Activated naive CD4-positive, alpha-beta T cell treated with anti-CD3 and anti-CD28 coated beads, Interleukin-2, amount 50 U/mL, for 16 hours (primary cell): ENCODE results near the gene SLC4A1.

ENCODE experiments used
- DNase-seq: peaks from one replicate; pipeline ENCODE4 v3.0.0-alpha.2; 2020

SLC4A1 gene

DNA sequence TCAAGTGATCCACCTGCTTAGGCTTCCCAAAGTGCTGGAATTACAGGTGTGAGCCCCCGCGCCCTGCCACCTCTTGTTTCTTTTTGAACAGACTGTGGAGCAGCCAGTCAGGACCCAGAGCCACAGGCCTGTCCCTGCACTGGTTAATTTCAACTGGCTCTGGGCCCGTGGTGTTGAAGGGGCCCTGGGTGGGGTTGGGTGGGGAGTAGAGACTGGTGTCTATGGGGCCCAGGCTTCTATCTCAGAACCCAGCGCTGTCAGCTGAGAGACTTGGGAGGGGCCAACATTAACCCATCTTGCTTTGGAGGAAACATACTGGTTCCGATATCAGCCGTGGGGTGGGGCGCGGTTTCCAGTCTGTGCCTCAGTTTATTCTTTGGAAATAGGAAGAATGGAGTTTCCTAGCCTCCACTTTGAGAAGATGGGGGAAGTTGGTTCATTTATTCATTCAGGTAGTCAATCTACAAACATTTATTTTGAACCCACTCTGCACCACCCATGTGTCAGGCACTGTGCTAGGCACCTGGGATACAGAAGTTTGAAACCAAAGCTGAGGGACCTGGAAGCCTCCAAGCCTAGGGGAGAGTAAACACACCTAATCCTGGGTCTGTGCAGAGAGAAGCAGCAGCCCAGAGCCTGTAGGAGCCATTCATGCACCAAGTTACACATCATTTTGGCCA lies 15.5 kb upstream of the SLC4A1 start:
- no peak for DNase-seq

DNA sequence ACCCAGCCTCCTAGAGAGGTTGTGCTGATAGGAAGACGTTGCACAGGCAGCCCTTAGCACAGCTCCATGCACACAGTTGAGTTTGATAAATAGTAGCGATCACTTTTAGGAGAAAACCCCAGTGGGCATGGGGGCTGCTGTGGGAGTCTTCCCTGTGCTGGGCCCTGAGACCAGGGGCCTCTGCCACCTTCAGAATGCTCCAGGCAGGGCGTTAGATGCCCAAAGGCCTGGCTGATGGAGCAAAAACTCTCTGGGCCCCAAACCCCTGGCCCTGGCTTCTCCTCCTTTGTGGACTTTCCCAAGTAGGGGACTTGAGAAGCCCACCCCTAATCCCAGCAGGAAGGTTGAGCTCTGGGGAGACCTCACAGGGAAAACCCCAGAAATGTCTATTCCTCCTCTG lies 14.3 kb upstream of the SLC4A1 start:
- DNase-seq = no peak

DNA sequence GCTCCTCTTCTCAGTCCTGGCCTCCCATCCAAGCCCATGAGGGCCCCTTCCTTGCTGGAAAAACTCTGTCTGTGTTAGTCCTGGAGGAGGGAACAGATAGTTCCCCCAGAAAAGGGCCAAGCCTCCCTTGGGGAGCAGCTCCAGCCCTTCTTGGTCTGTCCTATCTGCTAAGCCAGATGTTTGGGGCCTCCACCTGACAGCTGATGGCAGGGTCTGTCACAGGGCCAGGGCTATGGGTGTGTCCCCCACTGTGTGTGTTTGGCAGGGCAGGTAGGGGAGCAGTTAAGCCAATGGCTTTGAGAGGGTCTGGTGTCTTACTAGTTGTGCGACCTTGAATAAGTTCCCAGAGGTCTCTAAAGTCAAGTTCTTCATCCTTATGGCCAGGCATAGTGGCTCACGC lies 13.6 kb upstream of the SLC4A1 start:
- no peak for DNase-seq

DNA sequence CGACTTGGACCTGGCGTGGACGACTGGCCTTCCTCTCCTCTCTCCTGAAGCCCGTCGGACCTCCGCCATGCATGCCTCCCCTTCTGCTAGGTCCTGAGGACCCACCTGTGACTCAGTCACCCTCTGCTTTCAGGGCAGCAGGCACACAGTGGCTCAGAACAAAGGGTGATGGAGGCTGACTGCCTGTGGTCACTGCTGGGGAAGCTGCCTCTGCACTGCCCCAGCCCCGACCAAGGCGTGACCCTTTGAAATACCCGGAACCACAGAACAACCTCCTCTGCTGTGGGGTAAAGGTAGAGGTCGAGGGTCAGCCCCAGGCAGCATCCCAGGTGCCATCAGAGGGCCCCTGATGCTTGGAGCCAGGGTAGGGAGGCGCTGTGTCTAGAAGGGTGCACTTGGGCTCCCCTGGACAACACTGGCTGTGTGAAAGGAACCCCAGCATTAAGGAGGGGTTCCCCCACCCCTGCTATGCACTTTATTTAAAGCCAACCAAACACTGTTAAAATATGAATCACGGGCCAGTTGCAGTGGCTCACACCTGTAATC lies 12.5 kb upstream of the SLC4A1 start:
- DNase-seq = no peak

DNA sequence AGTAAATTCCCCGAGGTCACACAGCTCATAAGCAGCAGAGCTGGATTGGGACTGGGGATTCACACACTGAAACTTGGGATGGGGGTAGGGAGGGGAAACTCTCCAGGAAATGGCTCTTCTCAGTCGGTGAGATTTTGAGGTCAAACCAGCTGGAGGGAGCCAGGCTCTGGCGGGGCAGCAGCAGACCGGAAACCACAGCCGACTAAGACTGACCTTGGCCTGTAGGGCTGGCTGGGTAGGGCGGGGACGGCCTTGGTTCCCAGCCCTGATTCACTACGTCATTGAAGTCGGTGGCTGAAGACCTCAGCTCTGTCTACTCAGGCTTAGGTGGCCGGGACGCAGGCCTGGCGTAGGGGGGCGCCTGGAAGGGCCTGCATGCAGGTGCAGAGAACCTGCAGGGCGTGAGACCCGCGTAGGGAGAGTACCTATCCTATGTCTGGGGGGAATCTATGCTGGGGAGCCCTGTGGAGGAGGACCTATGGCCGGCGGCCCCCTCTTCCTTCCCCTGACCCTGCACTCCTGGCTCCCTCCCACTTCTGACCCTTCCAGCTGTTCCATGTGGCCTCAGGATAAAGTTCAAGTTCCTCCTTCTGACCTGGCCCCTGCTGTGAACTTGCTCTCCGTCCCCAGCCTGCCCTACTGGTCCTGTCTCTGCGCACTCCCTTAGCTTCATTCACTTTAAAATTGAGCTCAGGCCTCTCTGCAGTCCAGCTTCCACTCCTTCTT lies 11.9 kb upstream of the SLC4A1 start:
- no peak for DNase-seq

DNA sequence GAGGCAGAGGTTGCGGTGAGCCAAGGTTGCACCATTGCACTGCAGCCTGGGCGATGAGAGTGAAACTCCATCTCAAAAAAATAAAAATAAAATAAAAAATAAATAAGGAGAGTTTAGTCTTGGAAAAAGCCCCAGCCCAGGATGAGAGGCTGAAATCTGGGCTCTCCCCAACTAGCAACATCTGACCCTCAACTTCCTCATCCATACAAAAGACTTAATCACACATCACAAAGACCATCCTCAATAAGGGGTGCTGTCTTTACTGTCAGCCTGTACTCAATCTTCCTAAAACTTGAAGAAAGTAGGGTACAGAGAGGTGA lies 11.4 kb upstream of the SLC4A1 start:
- no peak for DNase-seq

DNA sequence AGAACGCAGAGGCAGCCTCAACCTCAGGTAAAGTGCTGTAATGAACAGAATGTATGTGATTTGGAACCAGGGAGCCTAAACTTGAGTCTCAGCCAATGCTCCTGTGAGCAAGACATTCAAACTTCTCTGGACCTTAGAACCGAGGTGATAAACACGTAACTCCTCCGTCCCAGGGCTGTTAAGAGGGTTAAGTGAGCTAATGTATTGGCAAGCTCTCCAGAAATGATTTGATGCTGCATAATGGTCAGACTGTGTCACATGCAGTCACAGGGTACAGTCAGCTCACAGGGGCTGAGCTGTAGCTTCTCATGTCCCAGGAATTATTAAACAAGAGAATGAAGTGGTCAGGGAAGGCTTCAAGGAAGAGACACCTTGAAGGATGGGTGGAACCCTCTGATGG lies 10.0 kb upstream of the SLC4A1 start:
- DNase-seq = no peak

DNA sequence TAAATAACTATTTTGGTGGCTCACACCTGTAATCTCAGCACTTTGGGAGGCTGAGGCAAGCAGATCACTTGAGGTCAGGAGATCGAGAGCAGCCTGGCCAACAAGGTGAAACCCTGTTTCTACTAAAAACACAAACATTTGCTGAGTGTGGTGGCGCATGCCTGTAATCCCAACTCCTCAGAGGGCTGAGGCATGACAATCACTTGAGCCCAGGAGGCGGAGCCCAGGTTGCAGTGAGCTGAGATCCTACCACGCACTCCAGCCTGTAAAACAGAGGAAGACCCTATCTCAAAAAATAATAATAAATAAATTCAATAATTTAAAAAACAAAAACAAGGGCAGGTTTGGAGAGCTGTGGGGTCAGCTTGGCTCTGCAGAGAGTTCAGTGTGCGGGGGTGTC lies 5.7 kb upstream of the SLC4A1 start:
- no peak for DNase-seq

DNA sequence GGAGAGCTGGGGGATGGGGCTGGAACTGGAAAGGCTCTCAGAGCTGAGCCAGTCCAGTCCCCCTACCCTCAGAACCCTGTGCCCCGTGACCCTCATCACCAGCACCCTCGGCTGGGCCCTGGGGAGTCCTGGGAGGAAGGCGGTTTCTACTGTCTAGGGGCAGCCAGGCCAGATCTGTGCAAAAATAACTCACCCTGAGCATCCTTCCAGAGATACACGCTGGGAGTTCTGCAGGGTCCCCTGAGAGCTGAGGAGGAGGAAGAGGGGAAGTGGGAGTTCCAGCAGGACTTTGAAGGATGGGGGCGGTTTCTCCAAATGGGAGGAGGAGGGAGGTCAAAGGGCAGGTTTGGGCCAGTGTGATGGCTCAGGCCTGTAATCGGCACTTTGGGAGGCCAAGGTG lies 5.0 kb upstream of the SLC4A1 start:
- DNase-seq = no peak

DNA sequence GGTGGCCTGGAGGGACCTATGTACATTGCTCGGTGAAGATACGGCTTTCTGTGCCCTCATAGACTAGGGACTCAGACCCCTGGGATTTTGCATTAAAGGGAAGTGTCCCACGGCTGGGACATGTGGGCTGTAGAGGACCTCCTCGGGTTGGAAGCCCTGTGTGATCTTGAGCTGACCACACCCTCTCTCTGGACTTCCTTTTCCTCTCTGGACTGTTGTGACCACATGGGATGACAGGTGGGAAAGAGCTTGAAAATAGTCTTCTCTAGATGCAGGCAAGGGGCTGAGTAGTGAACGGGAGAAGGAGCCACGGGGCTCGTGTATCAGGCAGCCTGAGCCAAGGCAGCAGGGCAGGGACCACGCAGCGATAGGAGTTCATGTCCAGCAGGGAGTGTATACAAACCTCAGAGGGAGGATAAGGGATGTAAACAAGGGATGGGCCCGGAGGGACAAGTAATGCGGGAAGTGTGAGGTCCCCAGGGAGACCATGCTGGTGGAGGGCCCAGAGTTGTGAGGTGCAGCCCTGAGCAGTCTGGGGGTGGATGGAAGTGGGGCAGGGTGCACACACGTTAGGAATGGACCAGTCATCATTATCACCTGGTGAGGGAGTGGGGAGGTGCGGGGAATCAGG lies 4.5 kb upstream of the SLC4A1 start:
- no peak for DNase-seq

DNA sequence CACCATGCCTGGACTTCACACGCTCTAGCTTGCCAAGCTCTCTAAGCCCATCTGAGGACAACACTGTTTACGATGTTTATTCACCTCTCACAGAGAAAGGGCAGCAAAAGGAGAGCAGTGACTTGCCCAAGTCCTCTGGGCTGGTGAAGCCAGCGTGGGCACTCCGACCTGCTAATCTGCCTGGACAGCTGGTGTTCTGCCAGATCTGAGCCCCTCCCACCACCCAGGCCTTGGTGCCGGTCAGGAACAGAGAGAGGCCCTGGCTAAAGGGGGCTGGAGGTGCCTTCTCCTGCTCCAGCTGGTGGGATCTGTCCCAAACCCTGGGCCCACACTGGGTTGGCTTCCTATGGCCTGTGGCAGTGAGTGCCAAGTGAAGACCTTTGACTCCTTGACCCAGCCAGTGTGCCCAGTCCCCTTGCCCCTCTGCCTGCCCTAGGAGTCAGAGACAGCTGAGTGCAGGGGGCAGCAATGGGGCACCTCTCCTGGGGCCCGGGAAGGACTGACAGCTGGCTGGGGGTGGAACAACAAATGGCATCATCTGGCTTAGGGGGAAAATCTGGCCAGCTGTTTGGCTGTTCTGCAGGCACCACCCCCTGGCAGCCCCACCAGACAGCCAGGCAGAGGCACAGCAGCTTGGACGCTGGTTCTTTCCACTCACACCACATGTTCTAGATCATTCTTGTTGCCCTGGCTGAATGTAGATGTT lies 1.8 kb upstream of the SLC4A1 start:
- no peak for DNase-seq

DNA sequence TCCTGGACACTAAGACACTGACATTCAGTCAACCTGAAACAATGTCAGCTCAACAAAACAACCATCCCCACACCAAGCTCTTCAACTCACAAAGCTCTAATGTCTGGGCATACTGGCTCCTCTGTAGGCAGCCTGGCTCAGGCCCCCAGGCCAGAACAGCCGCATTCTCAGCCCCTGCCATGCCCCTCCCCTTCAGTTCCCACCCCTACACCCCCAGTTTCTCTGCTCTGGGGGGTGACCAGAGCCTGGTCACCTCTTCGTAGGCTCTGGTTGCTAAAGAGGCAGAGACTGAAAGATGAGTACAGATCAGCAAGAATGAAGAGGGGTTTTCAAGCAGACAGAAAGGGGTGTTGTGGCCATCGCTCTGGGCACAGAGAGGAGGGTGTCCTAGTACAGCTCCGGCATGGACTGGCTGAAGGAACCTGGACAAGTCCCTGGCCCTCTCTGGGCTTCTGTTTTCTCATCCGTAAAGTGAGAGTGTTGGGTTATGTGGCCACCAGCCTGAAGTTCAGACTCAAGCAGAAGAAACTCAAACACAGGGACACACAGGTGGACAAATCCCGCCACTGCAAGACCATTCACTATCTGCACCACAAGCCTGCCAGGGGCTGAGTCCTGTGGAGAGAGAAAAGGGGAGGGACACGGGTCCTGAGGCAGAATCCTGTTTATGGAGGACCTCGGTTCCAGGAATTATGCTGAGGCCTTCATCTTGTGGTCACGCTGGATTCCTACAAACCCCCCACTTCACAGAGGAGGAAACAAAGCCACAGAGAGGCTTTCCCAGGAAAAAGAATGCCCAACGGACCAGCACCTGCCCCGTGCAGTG lies 987 bp upstream of the SLC4A1 start:
- DNase-seq = no peak

DNA sequence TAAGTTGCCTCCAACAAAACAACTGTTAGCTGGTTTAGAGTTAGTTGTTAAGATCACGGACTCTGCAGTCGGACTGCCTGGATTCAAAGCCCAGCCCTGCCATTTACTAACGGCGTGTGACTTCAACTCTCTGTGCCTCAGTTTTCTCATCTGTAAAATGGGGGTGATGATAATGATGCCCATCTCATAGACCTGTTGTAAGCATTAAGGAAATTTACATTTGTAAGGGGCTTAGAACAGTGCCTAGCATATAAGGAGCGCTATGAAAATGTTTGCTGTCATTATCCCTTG lies 825 bp downstream of the SLC4A1 start:
- DNase-seq = no peak

DNA sequence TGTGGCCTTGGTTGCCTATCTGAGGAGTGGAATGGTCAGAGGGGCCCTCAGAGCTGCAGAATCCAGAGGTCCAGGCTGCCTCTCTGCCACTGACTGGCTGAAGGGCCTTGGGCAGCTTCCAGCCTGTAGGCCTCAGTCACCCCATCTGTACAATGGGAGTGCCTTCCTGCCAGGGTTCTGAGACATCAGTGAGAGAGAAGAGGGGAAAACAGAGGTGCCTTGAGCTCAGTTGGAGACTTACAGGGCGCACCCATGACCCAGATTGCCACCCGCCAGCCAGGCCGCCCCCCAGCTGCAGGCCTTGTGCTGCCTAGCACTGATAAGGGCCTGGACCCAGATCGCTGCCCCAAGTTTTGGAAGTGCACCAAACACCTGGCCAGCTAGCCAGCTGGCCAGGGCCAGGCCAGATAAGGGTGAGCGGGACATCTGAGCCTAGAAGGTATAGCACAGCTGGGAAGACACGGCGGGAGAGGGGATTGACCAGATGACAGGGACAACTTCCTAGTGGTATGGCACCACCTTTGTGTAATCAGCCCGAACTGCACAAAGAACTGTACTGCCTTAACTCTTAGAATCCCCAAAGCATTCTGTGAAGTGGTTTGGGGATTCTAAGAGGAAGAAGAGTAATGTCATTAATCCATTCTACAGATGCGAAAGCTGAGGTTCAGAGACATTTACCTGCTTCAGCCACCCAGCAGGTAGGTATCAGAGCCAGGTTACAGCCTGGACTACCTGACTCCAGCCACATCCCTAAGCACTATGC lies 1.4 kb downstream of the SLC4A1 start:
- no peak for DNase-seq

DNA sequence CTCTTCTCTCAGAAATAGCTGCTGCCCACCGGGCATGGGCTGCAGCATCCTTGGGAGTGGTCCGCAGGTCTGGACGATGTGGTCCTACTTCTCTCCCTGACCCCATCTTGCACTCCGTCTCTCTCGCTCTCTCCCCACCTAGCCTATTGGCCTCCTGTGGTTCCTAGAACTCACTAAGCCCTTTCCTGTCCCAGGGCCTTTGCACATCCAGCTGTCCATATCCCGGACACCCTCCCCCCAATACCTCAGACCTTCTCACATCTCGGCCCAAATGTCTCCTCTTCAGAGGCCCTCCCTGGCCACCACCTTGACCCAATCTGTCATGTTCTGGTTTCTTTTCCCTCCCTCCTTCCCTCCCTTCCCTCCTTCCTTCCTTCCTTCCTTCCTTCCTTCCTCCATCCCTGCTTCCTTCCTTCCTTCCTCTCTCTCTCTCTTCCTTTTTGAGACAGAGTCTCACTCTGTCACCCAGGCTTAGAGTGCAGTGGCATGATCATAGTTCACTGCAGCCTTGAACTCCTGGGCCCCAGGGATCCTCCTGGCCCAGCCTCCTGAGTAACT lies 4.5 kb downstream of the SLC4A1 start:
- DNase-seq = no peak

DNA sequence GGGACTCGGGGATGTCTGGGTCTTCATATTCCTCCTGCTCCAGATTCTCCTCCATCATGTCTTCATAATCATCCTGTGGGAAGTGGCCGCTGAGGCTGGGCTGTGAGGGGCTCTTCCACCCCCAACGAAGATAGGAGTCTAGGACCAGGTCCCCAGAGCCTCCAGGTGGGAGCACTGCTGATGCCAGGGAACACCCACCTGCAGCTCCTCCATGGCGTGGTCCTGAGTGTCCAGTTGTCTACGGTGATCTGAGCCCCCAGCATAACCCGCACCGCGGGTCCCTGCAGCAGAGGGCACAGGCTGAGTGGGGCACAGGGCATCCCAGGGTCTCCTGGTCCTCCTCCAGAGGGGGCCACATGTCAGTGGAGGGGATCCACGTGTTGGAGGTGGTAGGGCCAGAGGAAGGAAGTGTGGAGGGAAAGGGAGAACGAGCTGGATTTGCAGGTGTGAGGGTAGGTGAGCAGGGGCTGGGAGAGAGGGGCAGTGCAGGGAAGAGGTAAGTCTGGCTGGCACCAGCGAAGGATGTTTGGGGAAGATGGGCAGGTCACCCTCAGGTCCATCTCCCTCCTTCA lies 5.2 kb downstream of the SLC4A1 start:
- DNase-seq = no peak

DNA sequence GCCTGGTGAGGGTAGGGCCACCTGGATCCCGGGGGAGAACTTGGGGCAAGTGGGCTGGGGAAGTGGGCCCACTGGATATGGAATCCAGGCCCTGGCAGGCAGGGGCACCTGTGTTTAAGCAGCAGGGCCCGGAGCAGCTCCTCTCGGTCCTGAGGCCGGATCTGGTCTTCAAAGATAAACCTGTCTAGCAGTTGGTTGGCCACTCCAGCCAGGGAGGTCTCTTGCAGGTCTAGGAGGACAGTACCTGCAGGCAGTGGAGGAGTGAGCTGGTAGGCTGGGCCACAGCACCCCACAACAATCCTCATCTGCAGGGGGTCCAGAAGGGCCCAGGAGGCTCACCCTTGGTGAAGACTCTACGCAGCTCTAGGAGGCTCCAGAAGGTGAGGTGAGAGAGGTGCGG lies 7.6 kb downstream of the SLC4A1 start:
- DNase-seq = no peak

DNA sequence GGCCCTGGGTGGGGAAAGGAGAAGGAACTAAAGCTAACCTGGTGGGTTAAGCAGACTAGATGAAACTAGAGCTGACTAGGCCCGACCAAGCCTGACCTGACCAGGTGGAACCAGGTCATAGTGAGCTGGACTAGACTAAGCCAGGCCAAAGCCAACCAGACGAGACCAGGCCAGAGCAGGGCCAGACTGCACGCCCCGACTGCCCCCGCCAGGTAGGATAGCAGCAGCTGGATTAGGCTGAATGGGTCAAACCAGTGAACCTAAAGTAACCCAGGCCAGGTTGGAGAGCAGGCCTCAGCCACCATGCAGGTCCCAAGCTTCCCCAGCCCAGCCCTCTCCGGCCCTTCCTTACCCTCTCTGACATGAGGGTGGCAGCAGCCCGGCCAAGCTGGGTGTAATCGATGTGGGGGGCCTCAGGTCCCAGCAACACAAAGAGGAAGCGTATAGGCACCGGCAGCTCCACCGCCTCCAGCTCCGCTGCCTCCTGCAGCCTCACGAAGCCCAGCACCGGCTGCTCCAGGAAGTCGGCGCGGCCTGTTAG lies 9.1 kb downstream of the SLC4A1 start:
- DNase-seq = no peak

DNA sequence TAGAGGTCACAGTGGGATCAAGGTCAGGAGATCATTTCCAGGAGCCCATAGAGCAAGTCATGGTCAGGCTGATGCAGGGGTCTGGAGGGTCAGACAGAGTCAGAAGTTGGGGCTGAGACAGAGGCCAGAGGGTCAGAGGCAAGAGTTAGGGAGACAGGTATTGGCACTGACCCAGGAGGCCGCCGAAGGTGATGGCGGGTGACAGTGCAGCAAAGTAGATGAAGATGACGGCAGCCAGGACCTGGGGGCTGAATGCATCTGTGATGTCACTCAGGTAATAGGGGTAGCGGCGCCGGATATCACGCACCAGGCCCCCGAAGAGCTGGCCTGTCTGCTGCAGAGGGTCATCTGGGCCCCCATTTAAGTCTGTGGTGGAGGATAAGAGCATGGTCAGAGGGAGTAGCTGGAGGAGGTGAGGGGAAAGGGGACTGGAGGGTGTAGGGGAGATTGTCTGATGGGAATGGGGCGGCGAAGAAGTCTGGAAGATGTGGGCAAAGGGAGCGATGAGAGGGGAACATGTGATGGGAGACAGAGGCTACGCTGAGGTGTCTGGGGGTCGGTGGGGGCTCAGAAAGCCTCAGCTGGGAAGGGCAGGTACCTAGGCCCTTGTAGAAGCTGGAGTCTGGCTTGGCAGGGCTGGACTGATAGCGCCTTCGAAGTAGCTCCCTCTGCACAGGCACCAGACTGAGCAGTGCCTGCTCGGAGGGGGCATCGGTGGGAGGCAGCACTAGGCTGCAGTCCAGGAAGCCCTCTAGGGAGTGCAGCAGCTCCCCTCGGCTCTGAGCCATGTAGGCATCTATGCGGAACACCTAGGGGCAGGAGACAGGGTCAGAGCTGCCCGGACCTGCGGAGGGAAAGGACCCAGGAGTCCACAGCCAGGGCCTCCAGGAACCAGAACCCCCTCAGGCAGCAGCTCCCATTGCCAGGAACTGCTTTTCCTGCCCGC lies 9.8 kb downstream of the SLC4A1 start:
- no peak for DNase-seq

DNA sequence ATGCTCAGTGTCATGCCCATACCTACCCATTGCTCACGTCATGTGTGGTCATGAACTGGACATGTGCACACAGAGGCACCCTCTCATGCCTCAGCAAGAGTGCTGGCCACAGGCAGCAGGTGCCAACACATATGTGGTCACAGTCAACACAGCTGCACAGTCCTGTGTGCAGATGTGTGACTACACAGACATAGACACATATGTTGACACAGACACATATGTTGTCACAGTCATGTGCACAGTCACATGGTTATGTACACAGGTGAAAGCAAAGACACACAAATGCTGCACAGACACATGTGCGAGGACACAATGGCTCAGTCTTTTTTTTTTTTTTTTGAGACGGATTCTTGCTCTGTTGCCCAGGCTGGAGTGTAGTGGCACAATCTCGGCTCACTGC lies 11.3 kb downstream of the SLC4A1 start:
- DNase-seq = no peak
